ENCODE measurements around the gene TNXB. TPM values are rescaled to one million over a fixed set of nuclear protein-coding genes. Genes with fewer than 3 reads are reported as not detected.

The TNXB gene
- total RNA-seq, 2 donors from 2014 or later, result 4.0 to 9.3 TPM

DNA sequence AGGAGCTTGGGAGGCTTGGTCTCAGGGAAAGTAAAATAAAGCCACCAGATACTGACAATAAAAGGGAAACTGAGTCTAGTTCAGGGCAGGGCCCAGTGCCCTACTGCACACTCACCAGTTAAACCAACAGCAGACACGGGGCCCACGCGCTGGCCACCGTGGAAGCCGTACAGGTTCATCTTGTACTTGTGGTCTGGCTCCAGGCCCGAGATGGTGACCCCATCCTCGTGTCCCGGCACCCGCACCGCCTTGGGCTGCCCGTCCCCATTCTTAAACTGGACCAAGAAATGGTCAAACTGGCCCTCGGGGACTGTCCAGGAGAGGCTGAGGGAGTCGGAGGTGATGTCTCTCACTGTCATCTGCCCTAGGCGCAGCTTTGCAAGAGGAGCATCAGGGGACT lies 44.4 kb downstream of the TNXB start:
- TF ChIP-seq, protein P1, sequence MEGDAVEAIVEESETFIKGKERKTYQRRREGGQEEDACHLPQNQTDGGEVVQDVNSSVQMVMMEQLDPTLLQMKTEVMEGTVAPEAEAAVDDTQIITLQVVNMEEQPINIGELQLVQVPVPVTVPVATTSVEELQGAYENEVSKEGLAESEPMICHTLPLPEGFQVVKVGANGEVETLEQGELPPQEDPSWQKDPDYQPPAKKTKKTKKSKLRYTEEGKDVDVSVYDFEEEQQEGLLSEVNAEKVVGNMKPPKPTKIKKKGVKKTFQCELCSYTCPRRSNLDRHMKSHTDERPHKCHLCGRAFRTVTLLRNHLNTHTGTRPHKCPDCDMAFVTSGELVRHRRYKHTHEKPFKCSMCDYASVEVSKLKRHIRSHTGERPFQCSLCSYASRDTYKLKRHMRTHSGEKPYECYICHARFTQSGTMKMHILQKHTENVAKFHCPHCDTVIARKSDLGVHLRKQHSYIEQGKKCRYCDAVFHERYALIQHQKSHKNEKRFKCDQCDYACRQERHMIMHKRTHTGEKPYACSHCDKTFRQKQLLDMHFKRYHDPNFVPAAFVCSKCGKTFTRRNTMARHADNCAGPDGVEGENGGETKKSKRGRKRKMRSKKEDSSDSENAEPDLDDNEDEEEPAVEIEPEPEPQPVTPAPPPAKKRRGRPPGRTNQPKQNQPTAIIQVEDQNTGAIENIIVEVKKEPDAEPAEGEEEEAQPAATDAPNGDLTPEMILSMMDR (conservative IDR thresholded peaks at IDR 0.05), result no peak
- Mint-ChIP-seq H3K9me3 (no peaks in the 10 kb centered on the region), H3K4me3 (no peak overlapping the region), H3K27me3 (ENCODE audit: insufficient read depth) (no peaks in the 10 kb centered on the region), H3K27ac (no peak overlapping the region), H3K4me1 (no peaks in the 10 kb centered on the region), H3K36me3 (ENCODE audit: low read depth) (no peaks in the 10 kb centered on the region)
- DNase-seq, result no peak
- no peaks in the 10 kb centered on the region for H3K36me3 ChIP-seq (ENCODE audit: control insufficient read depth, insufficient read depth, low read length)
- H3K27me3 ChIP-seq (ENCODE audit: control insufficient read depth, insufficient read depth, low read length, poor library complexity, severe bottlenecking), result no peaks in the 10 kb centered on the region
- no peaks in the 10 kb centered on the region for H3K4me1 ChIP-seq (ENCODE audit: control insufficient read depth, insufficient read depth, low read length)
- H3K4me3 ChIP-seq (ENCODE audit: low read length), result no peak overlapping the region
- no peak overlapping the region for H3K9ac ChIP-seq (ENCODE audit: extremely low read depth, low read length, poor library complexity, severe bottlenecking)
- 89 to 91% methylated on average over 10 to 14 of the region's 14 CpGs for WGBS, 2 experiments (ENCODE audit: insufficient coverage in 1 of 2, insufficient read length in 1 of 2)
- H3K9me3 ChIP-seq (ENCODE audit: control insufficient read depth, low read length), result no peaks in the 10 kb centered on the region
- no peak overlapping the region for H3K27ac ChIP-seq (ENCODE audit: low read depth, low read length)

DNA sequence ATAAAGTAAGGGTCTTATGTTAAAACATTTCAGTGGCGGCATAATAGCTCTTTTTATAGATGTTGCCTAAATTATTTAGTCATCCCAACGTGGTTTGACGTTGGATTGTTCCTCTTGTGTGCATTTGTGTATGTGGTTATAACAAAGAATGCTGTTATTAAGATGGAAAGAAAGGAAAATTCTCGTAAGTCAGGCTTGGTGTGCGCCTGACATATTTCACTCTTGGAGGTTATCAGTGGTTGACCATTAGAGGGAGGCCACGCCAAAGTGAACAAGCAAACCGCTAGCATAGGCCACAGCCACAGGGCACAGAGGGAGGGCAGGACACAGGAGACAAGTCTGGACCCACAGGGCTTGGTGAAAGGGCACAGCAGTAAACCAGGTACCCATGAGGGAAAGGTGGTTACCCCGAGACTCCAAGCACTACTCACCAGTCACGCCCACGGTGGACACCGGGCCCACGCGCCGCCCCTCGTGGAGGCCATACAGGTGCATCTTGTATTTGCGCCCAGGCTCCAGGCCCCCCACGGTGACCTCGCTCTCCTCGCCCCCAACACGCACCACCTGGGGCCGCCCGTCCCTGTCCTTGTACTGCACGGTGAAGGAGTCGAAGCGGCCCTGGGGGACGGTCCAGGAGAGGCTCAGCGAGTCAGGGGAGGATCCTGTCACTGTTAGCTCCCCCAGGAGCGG lies 48.0 kb downstream of the TNXB start:
- TF ChIP-seq, protein P1 (conservative IDR thresholded peaks at IDR 0.05), result no peak
- Mint-ChIP-seq H3K4me1 (no peaks in the 10 kb centered on the region), H3K4me3 (no peak overlapping the region), H3K27ac (no peak overlapping the region), H3K9me3 (no peaks in the 10 kb centered on the region), H3K36me3 (ENCODE audit: low read depth) (no peaks in the 10 kb centered on the region), H3K27me3 (ENCODE audit: insufficient read depth) (peaks cover 3% of the 10 kb centered on the region)
- Histone ChIP-seq H3K4me1 (ENCODE audit: control insufficient read depth, insufficient read depth, low read length) (no peaks in the 10 kb centered on the region), H3K9ac (ENCODE audit: extremely low read depth, low read length, poor library complexity, severe bottlenecking) (no peak overlapping the region), H3K36me3 (ENCODE audit: control insufficient read depth, insufficient read depth, low read length) (no peaks in the 10 kb centered on the region), H3K27ac (ENCODE audit: low read depth, low read length) (no peak overlapping the region), H3K27me3 (ENCODE audit: control insufficient read depth, insufficient read depth, low read length, poor library complexity, severe bottlenecking) (no peaks in the 10 kb centered on the region), H3K9me3 (ENCODE audit: control insufficient read depth, low read length) (no peaks in the 10 kb centered on the region), H3K4me3 (ENCODE audit: low read length) (no peak overlapping the region)
- WGBS, 2 experiments (ENCODE audit: insufficient coverage in 1 of 2, insufficient read length in 1 of 2), result 92 to 93% methylated on average over 14 to 24 of the region's 28 CpGs
- DNase-seq, result no peak

DNA sequence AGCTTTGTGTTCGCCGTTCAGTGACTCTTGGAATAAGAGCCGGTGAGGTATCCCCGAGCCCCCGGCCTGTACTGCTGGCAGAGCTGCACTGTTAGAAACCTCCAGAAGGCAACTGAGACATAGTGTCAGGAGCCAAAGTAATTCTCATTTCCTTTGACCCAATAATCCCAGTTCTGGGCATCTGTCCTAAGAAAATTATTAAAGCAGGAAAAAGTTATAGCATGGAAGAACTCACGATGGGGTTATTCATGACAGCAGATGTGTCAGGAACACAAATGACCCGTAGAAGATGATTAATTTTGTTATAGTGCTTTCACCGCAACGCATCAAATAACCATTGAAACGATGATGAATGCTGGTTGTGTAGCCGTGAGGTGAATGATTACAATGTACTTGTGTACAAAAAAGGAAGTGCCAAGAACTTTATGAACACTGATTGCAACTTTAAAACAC lies 50.6 kb downstream of the TNXB start:
- Mint-ChIP-seq H3K9me3 (no peaks in the 10 kb centered on the region), H3K4me1 (no peaks in the 10 kb centered on the region), H3K27me3 (ENCODE audit: insufficient read depth) (peaks cover 5% of the 10 kb centered on the region), H3K36me3 (ENCODE audit: low read depth) (no peaks in the 10 kb centered on the region), H3K4me3 (no peak overlapping the region), H3K27ac (no peak overlapping the region)
- DNase-seq, result no peak
- Histone ChIP-seq H3K9me3 (ENCODE audit: control insufficient read depth, low read length) (no peaks in the 10 kb centered on the region), H3K4me3 (ENCODE audit: low read length) (no peak overlapping the region), H3K4me1 (ENCODE audit: control insufficient read depth, insufficient read depth, low read length) (no peaks in the 10 kb centered on the region), H3K36me3 (ENCODE audit: control insufficient read depth, insufficient read depth, low read length) (no peaks in the 10 kb centered on the region), H3K27me3 (ENCODE audit: control insufficient read depth, insufficient read depth, low read length, poor library complexity, severe bottlenecking) (no peaks in the 10 kb centered on the region), H3K9ac (ENCODE audit: extremely low read depth, low read length, poor library complexity, severe bottlenecking) (no peak overlapping the region), H3K27ac (ENCODE audit: low read depth, low read length) (no peak overlapping the region)
- WGBS, 2 experiments (ENCODE audit: insufficient coverage in 1 of 2, insufficient read length in 1 of 2), result 88 to 91% methylated on average over 11 of the region's 11 CpGs
- TF ChIP-seq, protein P1 (conservative IDR thresholded peaks at IDR 0.05), result no peak

Measured in endodermal cell (in vitro differentiated cells).